GM08714 (cell line): ENCODE data around the gene FYB1.

Source experiments
- H3K4me3 ChIP-seq: fragments of 200-500 bp; sonication (Bioruptor generic); 2 replicates; pipeline ENCODE4 v1.5.1; 2014; ENCODE audit warnings: mild to moderate bottlenecking, low read length, inconsistent platforms
- ZNF274 ChIP-seq: IDR thresholded peaks from 2 replicates; pipeline ENCODE4 v1.6.1; 2012; ENCODE audit warnings: mild to moderate bottlenecking, low read depth, low read length

Gene FYB1

DNA sequence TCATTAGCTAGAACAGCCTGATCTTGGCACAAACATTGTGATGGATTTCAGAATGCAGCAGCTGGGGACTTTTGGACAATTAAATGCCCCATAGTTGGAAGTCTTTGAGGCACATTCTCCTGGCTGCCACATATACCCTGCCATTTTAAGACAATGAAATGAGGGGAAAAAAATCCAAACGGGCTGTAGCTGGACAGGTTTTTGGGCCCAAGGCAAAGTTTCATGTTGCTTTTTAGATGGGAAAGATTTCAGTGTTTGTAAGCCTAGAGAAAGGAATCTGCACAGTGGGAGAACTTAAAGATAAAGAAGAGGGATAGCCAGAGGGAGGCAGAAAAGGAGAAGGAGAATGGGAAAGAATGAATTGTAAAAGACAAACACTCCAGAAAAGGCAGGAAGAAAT lies 115.1 kb downstream of the FYB1 start:
- H3K4me3 ChIP-seq, result no peak overlapping the region

DNA sequence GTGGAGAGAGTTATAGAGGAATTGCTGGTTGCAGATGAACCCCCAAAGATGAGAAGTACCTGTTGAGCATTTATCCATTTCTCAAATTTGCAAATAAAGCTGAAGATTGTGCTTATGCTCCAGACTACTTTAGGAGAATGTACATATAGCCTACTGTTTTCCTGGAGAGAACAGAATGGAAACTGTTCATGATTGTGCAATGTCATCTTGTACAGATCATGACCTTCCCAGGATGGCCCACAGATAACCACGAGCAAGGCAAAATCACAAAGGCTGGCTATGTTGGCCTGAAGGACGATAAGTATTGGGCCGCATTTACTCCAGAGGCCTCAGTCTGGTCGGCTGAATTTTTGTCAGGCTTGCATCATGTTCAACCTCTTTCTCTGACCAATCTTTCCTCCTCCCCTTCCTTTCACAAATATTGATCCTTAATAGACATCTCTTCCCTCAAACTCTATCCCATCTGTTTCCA lies 116.6 kb downstream of the FYB1 start:
- no peak overlapping the region for H3K4me3 ChIP-seq
- TF ChIP-seq ZNF274, result no peak

More for the DNA sequence above, 115.1 kb downstream of the FYB1 start:
- no peak for TF ChIP-seq ZNF274

DNA sequence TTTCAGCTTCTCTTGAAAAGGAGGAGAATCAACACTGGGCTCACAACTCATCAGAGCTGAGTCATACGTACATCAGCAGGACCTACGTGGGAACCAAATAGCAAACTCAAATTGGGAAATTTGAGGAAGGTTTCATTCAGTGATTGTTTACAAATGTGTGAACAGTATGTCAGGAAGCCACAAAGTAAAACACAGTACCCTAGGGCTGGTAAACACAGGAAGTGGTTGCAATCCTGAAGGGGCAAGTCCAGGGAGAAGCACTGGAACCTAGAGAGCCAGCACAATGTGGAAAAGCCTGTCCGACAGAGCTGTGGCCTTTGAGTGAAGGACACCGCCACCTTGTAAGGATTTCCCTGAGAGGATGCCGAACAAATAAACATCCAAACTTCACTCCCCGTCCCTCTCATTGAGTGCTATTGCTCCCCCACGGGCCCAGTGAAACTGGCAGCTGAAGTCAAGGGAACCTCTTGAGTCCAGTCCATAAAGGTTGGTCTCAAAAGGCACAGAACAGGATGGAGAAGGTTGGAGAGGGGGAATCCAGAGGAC lies 118.4 kb downstream of the FYB1 start:
- H3K4me3 ChIP-seq, result no peak overlapping the region
- no peak for TF ChIP-seq ZNF274

DNA sequence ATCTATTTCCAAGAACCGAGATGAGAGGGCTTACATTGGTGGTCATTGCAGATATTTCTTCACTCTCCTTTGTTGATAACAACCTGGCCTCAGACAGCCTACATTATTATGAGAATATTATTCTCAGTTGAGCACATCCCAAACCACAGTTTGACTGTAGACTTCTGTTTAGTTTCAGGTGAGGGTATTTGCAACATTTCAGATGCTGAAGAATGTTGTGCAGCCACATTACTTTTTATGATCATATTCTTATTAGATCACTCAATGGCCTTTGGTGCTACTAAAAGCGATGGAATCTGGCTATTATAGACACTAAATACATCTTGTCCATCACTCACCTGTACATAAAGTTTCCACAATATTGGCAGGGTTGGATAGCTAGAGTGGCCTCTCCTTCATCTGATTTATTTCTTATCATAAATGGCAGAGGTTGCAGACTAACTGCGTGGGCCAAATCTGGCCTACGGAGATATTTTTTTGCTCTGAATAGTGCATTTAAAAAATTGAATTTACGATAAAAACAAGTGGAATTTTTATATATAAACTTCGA lies 119.0 kb downstream of the FYB1 start:
- H3K4me3 ChIP-seq, result no peak overlapping the region
- no peak for TF ChIP-seq ZNF274

DNA sequence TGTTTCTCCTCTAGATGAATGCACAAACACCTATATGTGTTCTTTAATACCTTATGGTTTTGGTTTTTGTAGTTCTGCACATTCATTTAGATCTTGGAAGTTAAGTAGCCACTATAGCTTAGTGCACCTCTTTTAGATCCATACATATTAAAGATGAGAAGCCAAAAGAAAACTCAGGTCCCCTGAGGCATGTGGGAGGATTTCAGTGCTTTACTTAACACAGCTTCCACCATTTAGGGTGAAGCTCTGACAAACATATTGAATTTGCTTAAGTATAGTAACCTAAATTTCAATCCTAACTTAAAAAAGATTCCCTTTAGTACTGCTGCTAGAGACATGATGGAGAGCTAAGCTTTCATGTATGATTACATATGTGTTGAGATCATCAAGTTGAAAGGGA lies 119.5 kb downstream of the FYB1 start:
- no peak overlapping the region for H3K4me3 ChIP-seq
- no peak for TF ChIP-seq ZNF274

DNA sequence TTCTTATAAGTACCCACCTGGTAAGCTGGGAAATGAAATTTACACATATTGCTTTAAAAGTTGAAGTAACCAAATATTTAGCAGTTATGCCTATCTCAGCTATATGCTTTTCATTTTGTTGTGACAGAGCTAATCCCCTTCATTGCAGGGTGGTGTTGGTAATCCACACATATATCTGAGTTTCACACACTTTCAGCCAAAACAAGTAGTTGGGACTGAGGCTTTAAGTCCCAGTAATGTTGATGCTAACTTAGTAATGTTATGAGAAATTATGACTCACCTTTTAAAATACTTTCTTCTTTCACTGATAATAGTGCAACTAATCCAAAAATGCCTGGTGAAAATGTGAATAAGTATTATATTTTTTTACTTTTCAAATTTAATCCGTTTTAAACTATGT lies 126.0 kb downstream of the FYB1 start:
- H3K4me3 ChIP-seq, result no peak overlapping the region
- no peak for TF ChIP-seq ZNF274

DNA sequence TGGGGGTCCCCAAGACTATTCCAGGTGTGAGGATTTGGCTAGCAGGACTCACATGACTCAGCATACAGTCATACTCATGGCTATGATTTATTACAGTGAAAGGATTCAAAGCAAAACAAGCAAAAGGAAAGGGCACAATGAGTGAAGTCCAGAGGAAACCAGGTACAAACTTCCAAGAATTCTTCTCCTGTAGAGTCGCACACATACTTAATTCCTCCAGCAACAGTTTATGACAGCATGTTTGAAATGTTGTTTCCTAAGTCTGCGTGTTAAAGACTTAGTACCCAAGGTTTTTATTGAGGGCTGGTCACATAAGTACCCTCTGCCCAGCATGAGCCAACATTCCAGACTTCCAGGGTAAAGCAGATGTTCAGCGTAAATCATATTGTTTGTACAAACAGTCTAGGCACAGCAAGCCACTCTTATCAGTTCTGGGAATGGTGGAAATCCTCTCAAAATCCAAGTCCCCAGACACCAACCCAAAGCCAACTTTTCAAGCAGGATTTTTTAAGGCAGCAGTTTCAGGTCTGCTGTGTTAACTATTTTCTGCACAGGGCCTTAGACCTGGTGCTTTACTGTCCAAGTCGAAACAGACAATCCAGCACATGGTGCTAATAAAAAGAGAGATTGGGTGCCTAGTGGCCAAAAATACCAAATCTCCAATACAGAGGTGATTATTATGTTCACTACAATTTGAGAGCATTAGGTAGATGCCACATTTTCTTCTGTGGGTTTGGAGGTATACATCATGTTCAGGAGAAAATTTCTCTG lies 126.6 kb downstream of the FYB1 start:
- no peak overlapping the region for H3K4me3 ChIP-seq
- TF ChIP-seq ZNF274, result no peak

DNA sequence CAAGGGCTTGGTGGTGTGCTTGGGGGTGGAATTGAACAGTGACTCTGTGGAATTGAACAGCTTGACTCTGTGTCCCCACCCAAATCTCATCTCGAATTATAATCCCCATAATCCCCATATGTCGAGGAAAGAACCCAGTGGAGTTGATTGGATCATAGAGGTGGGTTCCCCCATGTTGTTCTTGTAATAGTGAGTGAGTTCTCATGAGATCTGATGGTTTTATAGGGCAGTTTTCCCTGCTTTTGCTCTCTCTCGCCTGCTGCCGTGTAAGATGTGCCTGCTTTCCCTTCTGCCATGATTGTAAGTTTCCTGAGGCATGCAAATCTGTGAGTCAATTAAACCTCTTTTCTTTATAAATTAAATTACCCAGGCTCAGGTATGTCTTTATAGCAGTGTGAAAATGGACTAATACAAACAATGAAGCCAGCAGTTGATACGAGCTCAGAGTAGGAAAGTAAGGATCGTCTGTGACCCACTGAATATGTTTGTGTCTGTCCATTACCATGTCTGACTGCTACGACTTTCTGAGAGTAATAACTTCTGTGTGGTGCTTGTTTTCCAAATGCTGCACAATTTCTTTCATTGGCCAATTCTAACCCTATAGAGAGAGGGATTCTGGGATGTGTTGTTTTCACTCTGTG lies 127.3 kb downstream of the FYB1 start:
- no peak overlapping the region for H3K4me3 ChIP-seq
- TF ChIP-seq ZNF274, result no peak

DNA sequence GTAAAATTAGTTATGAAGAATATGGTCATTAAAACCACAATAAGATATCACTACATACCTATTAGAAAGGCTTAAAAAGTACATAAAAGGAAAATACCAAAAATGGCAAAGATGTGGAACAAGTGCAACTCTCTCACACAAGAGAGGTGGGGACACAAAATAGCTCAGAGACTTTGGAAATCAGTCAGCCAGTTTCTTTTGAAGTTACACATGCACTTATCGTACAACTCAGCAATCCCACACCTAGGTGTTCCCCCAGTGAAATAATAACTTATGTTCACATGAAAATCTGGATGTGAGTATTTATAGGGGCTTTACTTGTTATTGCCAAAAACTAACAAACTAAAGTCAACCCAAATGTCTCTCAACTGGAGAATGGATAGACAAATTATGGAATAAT lies 135.4 kb downstream of the FYB1 start:
- H3K4me3 ChIP-seq, result no peak overlapping the region
- no peak for TF ChIP-seq ZNF274

DNA sequence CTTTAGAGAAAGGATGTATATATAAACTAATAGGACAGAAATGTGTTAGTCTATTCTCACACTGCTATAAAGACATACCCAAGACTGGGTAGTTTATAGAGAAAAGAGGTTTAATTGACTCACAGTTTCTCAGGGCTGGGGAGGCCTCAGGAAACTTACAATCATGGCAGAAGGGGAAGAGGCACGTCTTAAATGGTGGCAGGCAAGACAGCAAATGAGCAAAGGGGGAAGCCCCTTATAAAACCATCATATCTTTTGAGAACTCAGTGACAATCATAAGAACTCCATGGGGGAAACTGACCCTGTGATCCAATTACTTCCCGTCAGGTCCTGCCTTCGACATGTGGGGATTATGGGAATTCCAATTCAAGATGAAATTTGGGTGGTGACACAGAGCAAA lies 136.4 kb downstream of the FYB1 start:
- TF ChIP-seq ZNF274, result no peak
- H3K4me3 ChIP-seq, result no peak overlapping the region

DNA sequence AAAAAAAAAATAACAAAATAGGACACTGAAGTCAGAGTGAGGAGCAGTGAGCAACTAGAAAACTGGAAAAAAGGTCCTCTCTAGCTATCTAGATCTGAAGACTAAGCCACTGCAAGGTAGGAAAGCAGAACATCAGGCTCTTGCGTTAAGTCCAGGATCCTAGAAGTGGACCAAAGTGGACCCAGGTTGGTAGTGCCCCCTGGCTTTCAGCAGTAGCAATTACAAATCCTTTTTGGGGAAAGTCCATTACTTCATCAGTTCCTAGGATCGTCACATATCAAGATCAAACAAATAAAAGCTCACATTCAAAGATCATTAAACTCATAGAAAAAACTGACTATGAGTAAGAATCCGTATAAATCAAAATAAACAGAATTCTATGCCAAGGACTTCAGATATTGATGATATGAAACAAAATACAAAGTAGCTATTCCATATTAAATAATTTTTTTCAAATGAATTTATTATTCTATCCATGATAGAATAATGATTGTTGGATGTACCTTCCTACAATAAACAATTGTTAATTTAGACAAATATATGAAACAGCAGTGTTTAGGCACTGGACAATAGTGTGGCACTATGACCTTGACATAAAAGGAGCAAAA lies 138.7 kb downstream of the FYB1 start:
- no peak for TF ChIP-seq ZNF274
- no peak overlapping the region for H3K4me3 ChIP-seq

DNA sequence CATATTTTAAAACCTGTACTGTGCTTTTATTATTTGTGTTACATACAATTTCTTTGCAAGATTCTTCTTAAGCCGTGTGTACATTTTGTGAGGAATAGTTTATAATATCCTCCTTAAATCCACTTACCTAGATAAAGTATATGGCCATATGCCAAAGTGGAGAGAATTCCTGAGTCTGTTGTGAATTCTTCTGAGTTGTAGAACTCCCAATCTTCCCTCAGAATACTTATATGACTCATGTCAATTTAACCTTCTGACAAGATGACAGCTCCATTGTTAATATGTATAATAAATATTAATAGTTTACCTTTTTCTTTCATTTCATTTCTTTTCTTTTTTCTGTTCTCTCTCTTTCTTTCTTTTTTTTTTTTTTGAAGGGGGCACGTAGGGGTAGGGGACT lies 139.2 kb downstream of the FYB1 start:
- no peak overlapping the region for H3K4me3 ChIP-seq
- TF ChIP-seq ZNF274, result no peak

DNA sequence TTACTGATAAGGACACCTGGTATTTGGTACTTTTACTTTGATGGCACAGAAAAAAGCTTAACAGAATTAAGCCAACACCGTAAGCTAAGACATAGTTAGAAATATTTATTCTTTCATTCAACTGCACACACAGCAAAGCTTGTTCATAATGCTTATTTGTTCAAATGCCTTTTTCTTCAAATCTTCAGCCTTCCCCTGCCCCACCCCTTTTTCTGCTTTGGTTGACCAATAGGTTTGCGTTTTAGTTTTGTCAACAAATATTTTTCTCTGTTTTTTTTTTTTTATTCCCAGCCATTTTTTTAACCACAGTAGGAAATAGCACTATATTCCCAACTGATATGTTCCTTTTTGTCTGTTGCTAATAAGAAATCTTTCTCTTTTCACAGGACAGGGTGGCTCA lies 140.2 kb downstream of the FYB1 start:
- H3K4me3 ChIP-seq, result no peak overlapping the region
- no peak for TF ChIP-seq ZNF274
